NCI-H2081 (cell line): ENCODE measurements around the gene MEN1.

Experiments
- DNase-seq, 2 experiments: peaks; one replicate each; lab custom pipeline; 2025; lab: John Stamatoyannopoulos, UW

The MEN1 gene

DNA sequence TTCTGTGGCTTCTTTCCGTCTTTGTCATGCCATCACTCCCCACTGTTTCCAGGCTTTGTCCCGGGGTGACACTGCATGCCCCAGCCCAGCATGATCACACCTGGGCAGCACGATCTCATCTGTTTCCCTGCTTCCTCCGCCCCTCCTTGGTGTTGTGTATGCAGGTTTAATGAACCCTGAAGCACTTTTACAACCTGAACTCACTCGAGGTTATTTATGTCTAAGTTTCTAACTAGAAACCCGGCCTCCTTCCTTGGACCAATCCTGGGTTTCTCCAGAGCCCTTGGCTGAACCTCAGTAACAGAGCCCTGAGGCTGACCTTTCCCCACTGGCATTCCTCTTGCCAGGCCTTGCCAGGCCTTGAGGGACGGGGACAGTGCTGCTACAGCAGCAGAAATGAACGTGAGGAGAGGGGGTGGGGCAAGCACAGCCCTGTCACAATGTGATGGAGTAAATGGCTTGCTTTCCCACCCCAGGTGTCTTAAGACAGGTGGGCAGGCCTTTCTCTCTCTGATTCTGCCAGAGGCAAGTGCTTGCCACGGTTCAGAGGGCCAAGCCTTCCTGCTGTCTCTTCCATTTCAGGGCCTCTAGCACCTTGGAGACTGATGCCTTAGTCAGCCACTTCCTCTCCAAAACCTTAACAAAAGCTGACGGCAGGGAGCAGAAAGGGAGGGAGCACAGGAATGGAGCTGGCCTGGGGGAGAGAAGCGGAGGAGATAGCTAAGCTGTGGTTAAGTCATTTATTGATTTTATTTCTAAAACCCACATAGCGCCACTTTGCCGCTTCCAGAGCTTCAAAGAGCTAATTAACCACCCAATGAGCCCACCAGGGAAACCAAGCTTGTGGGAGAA is 47.5 kb downstream of the MEN1 start:
- DNase-seq: peak; percentile 17 to 21

DNA sequence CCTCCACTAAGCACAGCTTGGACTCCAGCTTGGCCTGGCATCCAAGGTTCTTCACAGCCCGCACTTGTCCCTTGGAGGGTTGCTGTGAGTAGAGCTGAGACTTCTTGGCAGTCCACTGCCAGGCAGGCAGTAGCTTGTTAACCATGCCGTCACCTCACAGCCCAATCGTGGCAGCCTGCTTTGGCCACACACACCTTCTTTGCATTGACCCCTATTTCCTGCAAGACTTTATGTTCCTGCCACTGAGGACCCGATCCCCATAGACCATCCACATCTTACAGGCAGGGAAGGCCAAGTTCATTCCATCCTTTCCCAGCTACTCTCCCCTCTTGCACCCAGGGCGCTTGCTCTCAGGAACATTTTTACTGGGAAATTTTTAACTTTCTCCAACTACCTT is 48.1 kb downstream of the MEN1 start:
- DNase-seq: no peak

DNA sequence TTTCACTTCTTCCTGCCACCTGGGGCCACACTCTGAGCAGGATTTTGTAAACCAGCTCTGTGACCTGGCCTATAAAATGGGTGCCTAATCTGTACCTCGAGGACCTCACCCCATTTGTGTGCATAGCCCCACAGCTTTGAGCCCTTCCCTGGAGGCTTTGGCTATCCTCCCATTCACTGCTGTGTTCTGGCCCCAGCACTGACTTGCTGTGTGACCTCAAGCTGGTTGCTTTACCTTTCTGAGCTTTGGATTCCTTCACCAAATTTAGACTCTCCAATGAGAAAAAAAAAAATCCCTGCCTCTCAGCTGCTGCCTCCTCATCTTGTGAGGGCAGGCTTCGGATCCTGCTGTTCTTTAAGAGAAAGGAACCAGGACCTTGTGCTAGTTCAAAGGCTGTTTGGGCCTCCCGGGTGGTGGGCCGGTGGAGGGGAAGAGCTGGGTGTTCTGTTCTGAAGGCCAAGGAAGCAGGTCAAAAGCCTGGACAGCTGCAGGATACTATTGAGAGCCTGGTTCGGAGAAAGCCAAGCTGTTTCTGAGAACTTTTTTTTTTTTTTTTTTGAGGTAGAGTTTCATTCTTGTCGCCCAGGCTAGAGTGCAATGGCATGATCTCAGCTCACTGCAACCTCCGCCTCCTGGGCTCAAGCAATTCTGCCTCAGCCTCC is 49.5 kb downstream of the MEN1 start:
- no peak for DNase-seq

DNA sequence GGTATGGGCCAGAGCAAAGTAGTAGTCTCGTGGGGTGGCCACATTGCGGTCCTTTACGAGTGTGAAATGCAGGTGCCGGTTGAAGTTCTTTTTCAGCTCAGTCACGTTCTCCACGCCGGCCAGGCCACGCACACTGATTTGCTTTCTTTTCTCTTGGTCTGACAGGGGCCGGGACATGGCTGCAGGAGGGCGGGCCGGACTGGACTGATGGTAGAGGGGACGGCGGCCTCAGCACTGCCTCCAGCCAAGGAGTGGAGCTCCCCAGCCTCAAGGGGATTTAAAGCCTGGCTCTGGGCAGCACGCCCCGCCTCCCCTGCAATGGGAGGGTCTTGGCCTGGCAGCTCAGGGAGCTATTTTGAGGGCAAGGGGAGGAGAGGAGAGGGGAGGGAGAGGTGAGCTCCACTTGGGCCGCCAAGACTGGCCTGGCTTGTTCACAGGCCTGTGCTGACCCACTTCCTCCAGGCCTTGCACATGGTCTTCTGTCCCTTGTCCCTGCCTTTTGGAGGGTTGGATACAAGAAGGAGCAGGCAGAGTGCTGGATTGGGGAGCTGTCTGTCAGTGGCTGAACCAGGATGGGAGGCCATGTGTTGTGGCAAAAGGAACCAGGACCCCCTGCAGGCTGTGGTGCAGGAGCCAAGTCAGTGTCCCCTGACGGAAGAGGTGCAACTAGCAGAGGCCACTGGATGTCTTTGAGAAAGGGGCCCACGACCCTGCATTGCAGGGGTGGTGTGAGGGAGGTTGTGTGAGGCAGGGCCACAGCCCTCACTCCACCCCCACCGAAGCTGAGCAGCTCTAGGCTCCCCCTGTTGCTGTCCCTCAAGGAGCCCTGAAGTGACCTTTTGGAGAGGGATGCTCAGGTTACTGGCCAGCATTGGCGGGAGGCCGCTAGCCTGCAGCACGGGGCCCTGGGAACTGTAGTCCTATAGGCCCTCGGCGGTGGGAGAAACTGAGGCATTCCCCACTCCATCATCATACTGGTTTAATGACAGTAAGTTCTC is 50.3 kb downstream of the MEN1 start, which contains the start of gene PYGM:
TSS of gene PYGM (minus strand) at position 253 of the 998 bp plus-strand sequence. CDS start at position 177, 76 bp downstream.
- no peak for DNase-seq

DNA sequence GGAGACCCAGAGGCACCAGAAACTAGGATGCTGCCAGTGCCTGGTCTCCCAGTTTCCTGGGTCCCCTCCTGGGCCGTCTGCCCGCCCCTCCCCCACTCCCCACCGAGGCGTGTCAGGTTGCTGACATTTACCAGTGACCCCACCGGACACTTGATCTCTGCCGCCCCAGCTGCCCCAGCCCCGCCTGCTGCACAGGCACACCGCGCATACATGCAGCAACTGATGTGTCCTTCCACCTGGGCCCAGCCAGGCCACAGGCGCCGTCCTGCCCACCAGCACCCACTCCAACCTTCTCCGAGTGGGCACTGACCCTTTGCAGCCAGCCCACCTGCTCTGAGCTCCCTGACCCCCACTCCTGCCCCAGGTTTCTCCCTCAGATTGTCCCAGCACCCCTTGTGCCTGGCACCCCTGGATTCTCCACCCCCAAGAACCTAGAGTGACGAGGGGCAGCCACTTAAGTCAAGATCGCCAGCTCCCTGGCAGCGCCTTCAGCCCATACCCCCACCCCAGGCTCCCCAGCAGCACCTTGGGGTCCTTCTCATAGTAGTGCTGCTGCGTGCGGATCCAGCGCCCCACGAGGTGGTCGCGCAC is 51.1 kb downstream of the MEN1 start:
- DNase-seq: no peak

DNA sequence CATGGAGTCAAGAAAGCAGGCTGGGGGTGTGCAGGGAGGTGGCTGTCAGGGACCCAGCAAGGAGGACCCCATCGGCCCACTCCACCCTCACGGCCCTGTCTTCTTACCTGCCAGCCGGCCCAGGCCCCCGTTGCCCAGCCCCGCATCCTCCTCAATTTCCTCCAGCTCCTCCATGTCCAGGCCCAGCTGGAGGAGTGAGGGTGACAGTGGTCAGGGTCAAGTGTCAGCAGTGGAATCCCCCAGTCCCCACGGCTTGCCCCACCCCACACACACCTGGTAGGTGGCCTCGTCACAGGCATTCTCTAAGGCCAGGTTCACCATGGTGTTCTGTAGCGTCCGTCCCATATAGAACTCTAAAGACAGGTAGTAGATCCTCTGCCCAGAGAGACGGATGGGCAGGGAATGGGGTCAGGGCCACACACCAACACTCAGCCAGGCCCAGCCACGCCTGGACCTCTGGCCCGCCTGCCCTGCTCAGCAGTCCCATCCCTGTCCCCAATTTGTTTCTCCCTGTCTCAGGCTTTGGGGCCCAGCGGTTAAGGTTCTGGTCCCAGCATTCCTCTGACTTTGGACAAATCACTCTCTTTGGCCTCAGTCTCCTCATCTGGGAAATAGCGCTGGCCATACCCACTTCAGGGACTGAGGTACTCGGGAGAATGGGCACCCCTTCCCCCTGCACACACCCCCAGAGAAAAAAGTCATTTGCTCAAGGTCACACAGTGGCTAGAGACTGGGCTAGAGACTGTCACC is 51.8 kb downstream of the MEN1 start:
- no peak for DNase-seq

DNA sequence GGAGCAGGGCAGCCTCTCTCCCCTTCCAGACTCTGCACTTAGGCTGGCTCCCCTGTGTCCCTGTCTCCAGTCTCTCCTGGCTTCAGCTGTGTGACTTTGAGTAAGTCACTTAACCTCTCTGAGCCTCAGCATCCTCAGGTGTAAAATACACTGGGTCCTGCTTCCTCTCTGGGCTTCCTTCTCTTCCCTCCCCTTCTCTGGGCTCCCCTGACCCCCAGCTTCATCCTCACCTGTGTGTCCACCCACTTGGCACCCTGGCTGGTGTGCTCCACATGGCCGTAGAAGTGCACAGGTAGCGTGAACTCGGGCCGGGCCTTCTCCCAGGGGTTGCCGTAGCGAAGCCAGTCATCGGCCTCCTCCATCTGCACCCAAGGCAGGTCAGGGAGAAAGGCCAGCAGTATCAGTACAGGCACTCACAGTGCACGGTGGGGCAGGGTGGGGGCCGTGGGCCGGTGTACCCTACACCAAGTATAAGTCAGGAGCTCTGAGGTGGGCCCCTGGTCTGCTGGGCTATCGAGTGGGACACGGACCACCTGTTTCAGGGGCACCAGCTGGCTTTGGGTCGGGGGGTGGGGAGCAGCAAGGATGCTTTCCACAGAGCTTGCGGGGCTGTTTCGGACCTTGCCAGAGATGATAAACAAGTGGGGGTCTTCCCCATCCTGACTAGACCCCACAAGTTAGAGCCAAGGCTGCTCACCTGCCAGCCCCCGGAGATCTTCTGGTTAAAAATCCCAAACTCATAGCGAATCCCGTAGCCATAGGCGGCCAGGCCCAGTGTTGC is 52.6 kb downstream of the MEN1 start:
- DNase-seq: no peak

DNA sequence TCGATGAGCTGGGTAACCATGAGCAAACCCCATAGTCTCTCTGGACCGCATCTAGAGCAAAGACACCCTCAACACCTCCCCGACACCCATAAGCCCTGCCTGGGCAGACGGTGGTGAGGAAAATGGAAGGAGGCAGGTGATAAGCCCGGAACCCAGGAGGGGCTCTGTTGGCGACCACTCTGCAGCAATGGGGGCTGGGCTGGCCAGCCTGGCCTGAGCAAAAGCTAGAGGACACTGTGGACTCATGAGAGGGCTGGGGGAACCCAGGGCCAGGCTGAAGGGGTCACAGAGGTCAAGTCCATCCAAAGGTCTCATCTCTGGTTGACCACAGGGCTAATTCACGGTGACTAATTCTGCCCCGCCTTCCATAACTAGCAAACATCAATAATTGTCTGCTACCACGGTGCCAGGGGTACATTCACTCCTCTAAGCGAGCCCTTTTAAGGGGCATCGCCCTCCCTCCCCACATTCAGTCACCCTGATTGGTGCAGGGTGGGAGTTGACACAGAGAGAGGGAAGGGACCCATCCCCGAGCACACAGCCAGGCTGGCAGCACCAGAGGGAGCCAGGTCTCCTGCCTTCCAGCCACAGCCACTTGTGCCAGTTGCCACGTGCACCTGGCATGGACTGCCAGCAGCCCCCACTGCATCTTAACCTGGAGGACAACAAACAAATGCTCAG is 54.5 kb downstream of the MEN1 start:
- no peak for DNase-seq

DNA sequence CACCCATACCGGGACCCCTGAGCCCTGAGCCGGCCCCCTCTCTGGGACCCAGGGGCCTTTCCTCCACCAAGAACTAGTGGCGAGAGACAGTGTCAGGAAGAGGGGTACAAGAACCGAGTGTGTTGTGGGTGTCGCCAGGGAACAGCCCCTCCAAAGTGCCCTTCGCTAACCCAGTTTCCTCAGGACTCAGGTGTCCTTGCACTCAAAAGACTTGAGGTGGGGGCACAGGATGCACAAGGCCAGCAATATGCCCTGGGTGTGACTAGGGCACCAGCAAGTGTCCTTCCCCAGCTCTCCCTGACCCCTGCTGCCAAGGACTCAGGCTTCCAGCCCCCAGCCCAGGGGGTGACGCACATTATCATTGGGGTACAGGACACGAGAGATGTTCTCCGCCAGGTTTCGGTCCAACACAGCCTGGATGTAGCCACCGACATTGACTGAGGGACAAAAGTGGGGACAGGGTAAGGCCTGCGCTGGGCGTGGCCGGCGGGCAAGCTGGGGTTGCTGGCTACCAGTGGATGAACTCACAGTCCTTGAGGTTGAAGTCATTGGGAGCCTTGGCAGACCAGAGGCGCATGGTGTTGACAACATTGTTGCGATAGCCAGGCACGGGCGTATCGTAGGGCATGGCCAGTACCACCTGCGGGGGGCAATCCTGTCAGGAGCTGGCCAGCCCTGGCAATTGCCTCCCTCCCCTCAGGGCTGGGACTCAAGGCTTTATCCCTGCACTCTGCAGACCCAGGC is 55.3 kb downstream of the MEN1 start:
- DNase-seq: no peak

DNA sequence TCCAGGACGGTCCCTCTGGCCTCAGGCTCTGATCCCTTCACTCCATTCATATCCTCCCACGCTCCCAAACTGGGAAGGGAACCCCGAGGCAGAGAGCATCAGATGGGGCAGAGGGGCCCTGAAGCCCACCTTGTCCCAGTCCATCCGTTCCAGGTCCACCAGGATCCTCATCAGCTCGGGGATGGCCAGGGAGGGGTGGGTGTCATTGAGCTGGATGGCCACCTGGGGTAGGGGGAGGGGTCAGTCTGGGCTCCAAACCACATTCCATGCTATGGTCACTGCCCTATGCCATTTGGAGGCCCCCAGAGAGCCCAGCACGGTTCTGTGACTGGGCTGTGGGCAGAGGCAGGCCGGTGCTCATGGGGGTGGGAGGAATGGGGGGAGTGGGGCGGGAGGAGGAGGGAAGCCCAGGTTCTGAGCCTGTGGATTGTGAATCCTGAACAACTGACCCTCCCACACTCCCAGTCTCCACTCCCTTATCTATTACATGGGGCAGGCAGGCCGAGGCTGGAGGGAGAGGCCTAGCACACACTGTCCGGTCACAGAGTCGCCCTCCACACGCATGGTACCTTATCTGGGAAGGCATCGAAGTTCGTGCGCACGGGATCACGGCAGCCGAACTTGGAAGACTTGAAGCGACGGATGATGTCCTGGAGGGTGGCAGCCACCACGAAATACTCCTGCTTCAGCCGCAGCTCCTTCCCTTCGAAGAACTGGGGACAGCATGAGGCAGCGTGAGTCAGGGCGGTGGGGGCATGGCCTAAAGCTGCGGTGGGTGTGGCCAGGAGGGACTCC is 56.0 kb downstream of the MEN1 start:
- no peak for DNase-seq
